Measurements from ENCODE around the gene CFAP57. TPM values are rescaled to one million over a fixed set of nuclear protein-coding genes. Genes with fewer than 3 reads are reported as not detected.
A peak's percentile ranks its signal among the peaks of the same experiment; 100 is the strongest.

Gene CFAP57
- total and polyA plus RNA-seq, 2 experiments from 2014 or later = 0.09 TPM; not detected in 1

GRCh38 chr1:43238085-43238484, 66.0 kb downstream of the CFAP57 start:
- DNase-seq (ENCODE audit: low read depth in 1 of 2, low spot score in 1 of 2) = peak; percentile 81 to 87
- Histone ChIP-seq H3K27ac (no peak overlapping the region), H3K4me1 (ENCODE audit: low read depth) (no peaks in the 10 kb centered on the region), H3K4me3 (no peak overlapping the region), H3K9me3 (ENCODE audit: low read depth) (no peaks in the 10 kb centered on the region), H3K36me3 (no peaks in the 10 kb centered on the region), H3K27me3 (no peaks in the 10 kb centered on the region)
- TF ChIP-seq, protein P1, sequence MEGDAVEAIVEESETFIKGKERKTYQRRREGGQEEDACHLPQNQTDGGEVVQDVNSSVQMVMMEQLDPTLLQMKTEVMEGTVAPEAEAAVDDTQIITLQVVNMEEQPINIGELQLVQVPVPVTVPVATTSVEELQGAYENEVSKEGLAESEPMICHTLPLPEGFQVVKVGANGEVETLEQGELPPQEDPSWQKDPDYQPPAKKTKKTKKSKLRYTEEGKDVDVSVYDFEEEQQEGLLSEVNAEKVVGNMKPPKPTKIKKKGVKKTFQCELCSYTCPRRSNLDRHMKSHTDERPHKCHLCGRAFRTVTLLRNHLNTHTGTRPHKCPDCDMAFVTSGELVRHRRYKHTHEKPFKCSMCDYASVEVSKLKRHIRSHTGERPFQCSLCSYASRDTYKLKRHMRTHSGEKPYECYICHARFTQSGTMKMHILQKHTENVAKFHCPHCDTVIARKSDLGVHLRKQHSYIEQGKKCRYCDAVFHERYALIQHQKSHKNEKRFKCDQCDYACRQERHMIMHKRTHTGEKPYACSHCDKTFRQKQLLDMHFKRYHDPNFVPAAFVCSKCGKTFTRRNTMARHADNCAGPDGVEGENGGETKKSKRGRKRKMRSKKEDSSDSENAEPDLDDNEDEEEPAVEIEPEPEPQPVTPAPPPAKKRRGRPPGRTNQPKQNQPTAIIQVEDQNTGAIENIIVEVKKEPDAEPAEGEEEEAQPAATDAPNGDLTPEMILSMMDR (IDR thresholded peaks at IDR 0.05; ENCODE audit: low read depth, low read length) = peak; percentile 93

DNA sequence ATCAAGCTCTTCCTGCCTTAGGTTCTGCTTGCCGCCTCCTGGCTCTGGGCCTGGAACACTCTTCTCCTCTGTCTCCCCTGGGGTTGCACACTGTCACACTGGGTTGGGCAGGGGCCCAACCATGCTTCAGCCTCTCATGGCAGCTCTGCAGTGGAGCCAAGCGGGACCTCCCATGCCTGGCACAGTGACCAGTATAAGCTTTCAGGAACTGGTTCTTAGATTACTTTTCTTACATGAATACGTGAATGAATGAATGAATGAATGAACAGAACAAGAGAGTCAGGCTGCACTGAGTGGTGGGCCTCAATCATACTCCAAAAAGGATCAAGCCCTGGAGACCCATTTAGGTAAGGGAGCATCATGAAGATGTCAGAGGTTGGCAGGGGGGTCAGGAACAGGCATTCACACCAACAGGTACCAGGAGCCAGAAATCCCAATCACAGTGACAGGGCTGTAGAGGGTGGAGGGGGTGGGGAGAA, 66.9 kb downstream of the CFAP57 start:
- Histone ChIP-seq H3K4me1 (ENCODE audit: low read depth) (no peaks in the 10 kb centered on the region), H3K36me3 (no peaks in the 10 kb centered on the region), H3K4me3 (no peak overlapping the region), H3K27me3 (no peaks in the 10 kb centered on the region), H3K27ac (no peak overlapping the region), H3K9me3 (ENCODE audit: low read depth) (no peaks in the 10 kb centered on the region)
- TF ChIP-seq, protein P1 (IDR thresholded peaks at IDR 0.05; ENCODE audit: low read depth, low read length) = no peak
- peak in 1 of 2 donors; percentile 9 for DNase-seq (ENCODE audit: low read depth in 1 of 2, low spot score in 1 of 2)

GRCh38 chr1:43239484-43239883, 67.4 kb downstream of the CFAP57 start:
- Histone ChIP-seq H3K27ac (no peak overlapping the region), H3K4me1 (ENCODE audit: low read depth) (no peaks in the 10 kb centered on the region), H3K4me3 (no peak overlapping the region), H3K9me3 (ENCODE audit: low read depth) (no peaks in the 10 kb centered on the region), H3K36me3 (no peaks in the 10 kb centered on the region), H3K27me3 (no peaks in the 10 kb centered on the region)
- TF ChIP-seq, protein P1 (IDR thresholded peaks at IDR 0.05; ENCODE audit: low read depth, low read length) = no peak
- no peak for DNase-seq (ENCODE audit: low read depth in 1 of 2, low spot score in 1 of 2)

DNA sequence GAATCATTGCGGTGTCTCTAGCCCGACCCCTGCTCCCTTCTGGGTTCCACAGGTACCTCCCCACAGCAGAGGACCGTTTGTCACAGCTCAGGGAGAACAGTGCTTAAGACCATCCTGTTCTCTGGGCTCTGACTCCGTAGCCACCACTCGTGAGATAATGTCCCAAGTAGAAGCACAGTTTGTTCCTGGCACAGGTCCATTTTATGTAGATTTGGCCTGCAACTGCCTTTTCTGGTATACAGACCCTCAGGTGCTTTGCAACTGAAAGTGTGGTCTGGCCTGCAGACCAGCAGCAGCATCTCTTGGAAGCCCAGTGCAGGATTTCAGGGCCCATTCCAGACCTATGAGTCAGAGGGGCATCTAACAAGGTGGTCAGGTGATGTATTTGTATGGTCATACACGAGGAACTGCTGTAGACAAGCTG, 69.3 kb downstream of the CFAP57 start:
- DNase-seq (ENCODE audit: low read depth in 1 of 2, low spot score in 1 of 2) = peak in 1 of 2 donors; percentile 35

DNA sequence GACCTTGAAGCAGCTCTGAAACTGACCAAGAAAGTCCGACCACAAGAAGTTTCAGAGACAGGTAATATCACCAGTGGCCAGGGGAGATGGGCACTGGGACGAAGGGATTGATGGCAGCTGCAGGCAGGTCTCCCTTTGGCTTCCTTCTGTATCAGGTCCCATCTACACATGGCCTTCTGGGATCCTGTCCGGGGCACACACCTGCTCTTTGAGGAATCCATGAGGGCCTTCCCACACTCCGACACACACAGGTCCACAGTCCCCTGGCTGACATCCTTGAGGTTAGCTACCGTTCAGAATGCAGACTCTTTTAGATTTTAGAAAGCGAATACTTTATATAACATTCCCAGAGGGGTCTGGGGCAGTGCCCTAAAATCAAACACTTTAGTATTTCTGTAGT, 71.2 kb downstream of the CFAP57 start:
- Histone ChIP-seq H3K27me3 (no peaks in the 10 kb centered on the region), H3K4me1 (ENCODE audit: low read depth) (no peaks in the 10 kb centered on the region), H3K36me3 (no peaks in the 10 kb centered on the region), H3K27ac (no peak overlapping the region), H3K9me3 (ENCODE audit: low read depth) (no peaks in the 10 kb centered on the region), H3K4me3 (no peak overlapping the region)
- TF ChIP-seq, protein P1 (IDR thresholded peaks at IDR 0.05; ENCODE audit: low read depth, low read length) = no peak
- DNase-seq (ENCODE audit: low read depth in 1 of 2, low spot score in 1 of 2) = no peak

More for the DNA sequence above, 69.3 kb downstream of the CFAP57 start:
- Histone ChIP-seq H3K36me3 (no peaks in the 10 kb centered on the region), H3K4me3 (no peak overlapping the region), H3K27me3 (no peaks in the 10 kb centered on the region), H3K27ac (no peak overlapping the region), H3K4me1 (ENCODE audit: low read depth) (no peaks in the 10 kb centered on the region), H3K9me3 (ENCODE audit: low read depth) (no peaks in the 10 kb centered on the region)
- TF ChIP-seq, protein P1 (IDR thresholded peaks at IDR 0.05; ENCODE audit: low read depth, low read length) = no peak

Measured in cardiac muscle cell (in vitro differentiated cells and primary cell).